HEK293 (cell line): ENCODE measurements around the gene ETV1.

ENCODE experiments used
- CTCF ChIA-PET: fragments of 350-600 bp; formaldehyde crosslinking; extraction: SDS; loops from one replicate; lab custom pipeline; 2021; ENCODE audit warnings: antibody characterized with exemption; lab: Yijun Ruan, JAX
- POLR2A ChIA-PET: fragments of 300-600 bp; formaldehyde crosslinking; extraction: SDS; loops from one replicate; lab custom pipeline; 2020; ENCODE audit warnings: antibody characterized with exemption, inconsistent platforms; lab: Yijun Ruan, JAX
- H3K27ac ChIP-seq: fragments of 200-500 bp; sonication (Bioruptor generic); 2 replicates; pipeline ENCODE4 v1.5.1; 2014; ENCODE audit warnings: low read depth, low read length, control low read depth, inconsistent platforms; ENCODE audit errors: extremely low read depth
- H3K36me3 ChIP-seq, 2 experiments: fragments of 200-500 bp in 1 of 2; sonication (Bioruptor generic) in 1 of 2; 1 replicate in 1 of 2; 2 replicates in 1 of 2; pipeline ENCODE4 v1.5.1; 2014 to 2017; ENCODE audit warnings: inconsistent platforms in 2 of 2, low read length in 2 of 2; ENCODE audit not compliant: control insufficient read depth in 2 of 2, insufficient read depth in 1 of 2
- H3K4me1 ChIP-seq: fragments of 200-500 bp; sonication (Bioruptor generic); 2 replicates; pipeline ENCODE4 v1.5.1; 2014; ENCODE audit warnings: mild to moderate bottlenecking, low read length, inconsistent platforms; ENCODE audit not compliant: control insufficient read depth, insufficient read depth
- H3K4me3 ChIP-seq: 2 replicates; pipeline ENCODE4 v1.5.1; 2011; ENCODE audit warnings: low read depth, mild to moderate bottlenecking, control low read depth, low read length, moderate library complexity
- H3K9me3 ChIP-seq: fragments of 200-500 bp; sonication (Bioruptor generic); 2 replicates; pipeline ENCODE4 v1.5.1; 2014; ENCODE audit warnings: low read depth, low read length, inconsistent platforms; ENCODE audit not compliant: control insufficient read depth, insufficient read depth
- GFI1B ChIP-seq: fragments of 450-650 bp; formaldehyde crosslinking; IDR thresholded peaks from 2 replicates; pipeline ENCODE4 v1.5.1; 2016; ENCODE audit warnings: missing biosample characterization, missing genetic modification characterization
- GLI4 ChIP-seq: fragments of 450-650 bp; formaldehyde crosslinking; IDR thresholded peaks from 2 replicates; pipeline ENCODE4 v1.5.1; 2016; ENCODE audit warnings: missing biosample characterization, missing genetic modification characterization
- KLF8 ChIP-seq: fragments of 450-650 bp; formaldehyde crosslinking; IDR thresholded peaks from 2 replicates; pipeline ENCODE4 v1.5.1; 2016; ENCODE audit warnings: missing biosample characterization, missing genetic modification characterization
- SALL2 ChIP-seq: fragments of 450-650 bp; formaldehyde crosslinking; IDR thresholded peaks from 2 replicates; pipeline ENCODE4 v1.5.0; 2017; ENCODE audit warnings: missing biosample characterization, mild to moderate bottlenecking, missing genetic modification characterization, borderline replicate concordance
- SETDB1 ChIP-seq: IDR thresholded peaks from one replicate; pipeline ENCODE4 v1.6.1; 2017; ENCODE audit warnings: mild to moderate bottlenecking, low read length, moderate library complexity, mixed read lengths; ENCODE audit not compliant: insufficient read length
- TCF7L2 ChIP-seq: IDR thresholded peaks from 2 replicates; pipeline ENCODE4 v1.6.1; 2011; ENCODE audit warnings: low read depth, mild to moderate bottlenecking, inconsistent platforms, low read length, moderate library complexity, borderline replicate concordance
- ZFP41 ChIP-seq: fragments of 450-650 bp; formaldehyde crosslinking; IDR thresholded peaks from 2 replicates; pipeline ENCODE4 v1.5.1; 2016; ENCODE audit warnings: missing biosample characterization, missing genetic modification characterization, borderline replicate concordance
- ZNF311 ChIP-seq: fragments of 450-650 bp; formaldehyde crosslinking; IDR thresholded peaks from 2 replicates; pipeline ENCODE4 v1.5.1; 2017; ENCODE audit warnings: missing biosample characterization, missing genetic modification characterization, borderline replicate concordance
- ZNF433 ChIP-seq: fragments of 450-650 bp; formaldehyde crosslinking; IDR thresholded peaks from 2 replicates; pipeline ENCODE4 v1.5.1; 2016; ENCODE audit warnings: missing biosample characterization, missing genetic modification characterization, low read depth
- ZNF510 ChIP-seq: fragments of 450-650 bp; formaldehyde crosslinking; IDR thresholded peaks from 2 replicates; pipeline ENCODE4 v1.5.1; 2018; ENCODE audit warnings: mild to moderate bottlenecking, missing genetic modification characterization, missing biosample characterization; ENCODE audit not compliant: insufficient replicate concordance
- ZNF561 ChIP-seq: fragments of 450-650 bp; IDR thresholded peaks from 2 replicates; pipeline ENCODE4 v1.5.1; 2018; ENCODE audit warnings: missing biosample characterization, missing genetic modification characterization, borderline replicate concordance
- ZNF626 ChIP-seq: fragments of 450-650 bp; sonication (Bioruptor Pico); formaldehyde crosslinking; IDR thresholded peaks from 2 replicates; pipeline ENCODE4 v1.5.1; 2018; ENCODE audit warnings: missing biosample characterization, missing genetic modification characterization, inconsistent platforms
- ZNF792 ChIP-seq: fragments of 450-650 bp; formaldehyde crosslinking; IDR thresholded peaks from 2 replicates; pipeline ENCODE4 v1.5.1; 2016; ENCODE audit warnings: missing biosample characterization, missing genetic modification characterization
- TF ChIP-seq, protein P1 (sequence below): fragments of 450-650 bp; formaldehyde crosslinking; IDR thresholded peaks from 2 replicates; pipeline ENCODE4 v1.5.1; 2017; ENCODE audit warnings: missing biosample characterization, missing genetic modification characterization
- TF ChIP-seq, protein P2 (sequence below): fragments of 450-650 bp; formaldehyde crosslinking; IDR thresholded peaks from 2 replicates; pipeline ENCODE4 v1.5.1; 2016; ENCODE audit warnings: missing biosample characterization, missing genetic modification characterization
- TF ChIP-seq, protein P3 (sequence below): IDR thresholded peaks from 2 replicates; pipeline ENCODE4 v1.6.1; 2011; ENCODE audit warnings: mild to moderate bottlenecking, low read depth, low read length, borderline replicate concordance
- TF ChIP-seq, protein P4 (sequence below): fragments of 450-650 bp; formaldehyde crosslinking; IDR thresholded peaks from 2 replicates; pipeline ENCODE4 v1.5.1; 2017; ENCODE audit warnings: missing biosample characterization, mild to moderate bottlenecking, missing genetic modification characterization, moderate library complexity
- TF ChIP-seq, protein P5 (sequence below): fragments of 450-650 bp; formaldehyde crosslinking; IDR thresholded peaks from 2 replicates; pipeline ENCODE4 v1.5.1; 2016; ENCODE audit warnings: missing biosample characterization, missing genetic modification characterization

ETV1 gene

DNA sequence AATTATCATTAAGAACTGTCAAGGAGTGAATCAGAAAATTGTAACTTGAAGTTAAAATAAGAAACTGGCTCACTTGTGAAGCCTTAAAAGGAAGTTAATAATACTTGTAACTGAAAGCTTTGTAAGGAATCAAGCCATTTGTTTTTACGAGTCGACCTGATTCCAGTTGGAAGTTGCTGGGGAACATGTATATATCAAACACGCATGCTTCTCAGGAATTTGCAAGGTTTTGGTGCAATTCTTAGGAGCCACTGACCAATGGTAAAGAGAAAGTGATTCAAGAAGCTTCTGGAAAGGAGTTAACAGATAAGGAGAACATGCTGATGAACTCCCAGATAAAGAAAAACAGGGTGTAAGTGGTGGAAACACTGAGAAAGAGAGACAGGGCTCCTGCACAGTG is 56.4 kb downstream of the ETV1 start (continued):
- TF ChIP-seq, protein P1, sequence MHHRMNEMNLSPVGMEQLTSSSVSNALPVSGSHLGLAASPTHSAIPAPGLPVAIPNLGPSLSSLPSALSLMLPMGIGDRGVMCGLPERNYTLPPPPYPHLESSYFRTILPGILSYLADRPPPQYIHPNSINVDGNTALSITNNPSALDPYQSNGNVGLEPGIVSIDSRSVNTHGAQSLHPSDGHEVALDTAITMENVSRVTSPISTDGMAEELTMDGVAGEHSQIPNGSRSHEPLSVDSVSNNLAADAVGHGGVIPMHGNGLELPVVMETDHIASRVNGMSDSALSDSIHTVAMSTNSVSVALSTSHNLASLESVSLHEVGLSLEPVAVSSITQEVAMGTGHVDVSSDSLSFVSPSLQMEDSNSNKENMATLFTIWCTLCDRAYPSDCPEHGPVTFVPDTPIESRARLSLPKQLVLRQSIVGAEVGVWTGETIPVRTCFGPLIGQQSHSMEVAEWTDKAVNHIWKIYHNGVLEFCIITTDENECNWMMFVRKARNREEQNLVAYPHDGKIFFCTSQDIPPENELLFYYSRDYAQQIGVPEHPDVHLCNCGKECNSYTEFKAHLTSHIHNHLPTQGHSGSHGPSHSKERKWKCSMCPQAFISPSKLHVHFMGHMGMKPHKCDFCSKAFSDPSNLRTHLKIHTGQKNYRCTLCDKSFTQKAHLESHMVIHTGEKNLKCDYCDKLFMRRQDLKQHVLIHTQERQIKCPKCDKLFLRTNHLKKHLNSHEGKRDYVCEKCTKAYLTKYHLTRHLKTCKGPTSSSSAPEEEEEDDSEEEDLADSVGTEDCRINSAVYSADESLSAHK (tag by site-specific recombination): no peak
- TF ChIP-seq, protein P2, sequence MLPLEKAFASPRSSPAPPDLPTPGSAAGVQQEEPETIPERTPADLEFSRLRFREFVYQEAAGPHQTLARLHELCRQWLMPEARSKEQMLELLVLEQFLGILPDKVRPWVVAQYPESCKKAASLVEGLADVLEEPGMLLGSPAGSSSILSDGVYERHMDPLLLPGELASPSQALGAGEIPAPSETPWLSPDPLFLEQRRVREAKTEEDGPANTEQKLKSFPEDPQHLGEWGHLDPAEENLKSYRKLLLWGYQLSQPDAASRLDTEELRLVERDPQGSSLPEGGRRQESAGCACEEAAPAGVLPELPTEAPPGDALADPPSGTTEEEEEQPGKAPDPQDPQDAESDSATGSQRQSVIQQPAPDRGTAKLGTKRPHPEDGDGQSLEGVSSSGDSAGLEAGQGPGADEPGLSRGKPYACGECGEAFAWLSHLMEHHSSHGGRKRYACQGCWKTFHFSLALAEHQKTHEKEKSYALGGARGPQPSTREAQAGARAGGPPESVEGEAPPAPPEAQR (tag by site-specific recombination): no peak
- TF ChIP-seq ZNF561 (tag by site-specific recombination): no peak
- TF ChIP-seq, all 188 proteins: peak for 0

DNA sequence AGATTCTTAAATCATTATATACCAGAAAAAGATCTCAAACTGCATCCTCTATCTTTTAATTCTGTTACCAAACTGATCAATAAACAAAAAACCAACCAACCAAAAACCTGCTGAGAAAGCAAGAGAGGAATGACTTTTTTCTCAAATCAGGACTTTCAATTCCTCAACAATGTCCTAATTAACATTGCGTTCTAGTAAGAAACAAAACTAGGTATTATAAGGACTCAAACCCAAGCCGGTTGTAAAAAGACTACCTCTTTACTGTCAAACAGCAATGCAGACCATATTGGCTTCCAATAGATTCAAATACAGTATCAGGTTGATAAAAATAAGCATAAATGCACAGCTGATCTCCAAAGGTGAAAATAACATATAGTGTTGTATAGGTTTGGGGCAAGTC is 57.3 kb downstream of the ETV1 start:
- ChIA-PET POLR2A (no interaction called here), CTCF (no interaction called here)
- no peak for TF ChIP-seq GFI1B (tag by site-specific recombination)
- no peak for TF ChIP-seq SETDB1
- TF ChIP-seq ZFP41 (tag by site-specific recombination): no peak
- TF ChIP-seq, protein P3, sequence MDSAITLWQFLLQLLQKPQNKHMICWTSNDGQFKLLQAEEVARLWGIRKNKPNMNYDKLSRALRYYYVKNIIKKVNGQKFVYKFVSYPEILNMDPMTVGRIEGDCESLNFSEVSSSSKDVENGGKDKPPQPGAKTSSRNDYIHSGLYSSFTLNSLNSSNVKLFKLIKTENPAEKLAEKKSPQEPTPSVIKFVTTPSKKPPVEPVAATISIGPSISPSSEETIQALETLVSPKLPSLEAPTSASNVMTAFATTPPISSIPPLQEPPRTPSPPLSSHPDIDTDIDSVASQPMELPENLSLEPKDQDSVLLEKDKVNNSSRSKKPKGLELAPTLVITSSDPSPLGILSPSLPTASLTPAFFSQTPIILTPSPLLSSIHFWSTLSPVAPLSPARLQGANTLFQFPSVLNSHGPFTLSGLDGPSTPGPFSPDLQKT: no peak
- Histone ChIP-seq H3K9me3 (no peaks in the 10 kb centered on the region), H3K36me3 (peaks cover 0 to 6% of the 10 kb centered on the region in 2 experiments; a peak in 2 of 3 replicates), H3K4me1 (no peaks in the 10 kb centered on the region), H3K4me3 (no peak overlapping the region), H3K27ac (no peak overlapping the region)

DNA sequence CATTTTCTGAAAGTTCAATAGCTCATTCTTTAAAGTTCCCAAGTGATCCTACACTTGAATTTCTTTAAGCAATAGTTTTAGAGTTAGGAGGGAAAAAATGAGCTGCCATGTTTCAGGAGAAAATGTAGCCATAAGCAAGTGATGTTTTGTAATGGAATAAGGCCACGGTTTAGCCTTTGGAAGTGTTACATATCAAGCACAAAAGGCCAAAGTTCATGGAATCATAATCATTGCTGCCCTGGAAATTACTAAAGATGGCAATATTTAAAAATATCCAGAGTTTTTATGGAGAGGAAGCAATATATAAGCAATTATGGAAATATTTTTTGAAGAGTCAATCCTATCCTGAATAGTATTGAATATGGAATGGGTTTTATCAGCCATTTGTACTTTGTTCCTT is 68.4 kb downstream of the ETV1 start:
- CTCF ChIA-PET: interaction anchor here (1.2 kb wide), 1 partner anchor 62 kb away, joined by 3 read pairs; no protein-coding TSS in a partner anchor
- POLR2A ChIA-PET: interaction anchor here (0.5 kb wide), 1 partner anchor 68 kb away, joined by 4 read pairs; the partner anchor contains the start of gene ETV1
- Histone ChIP-seq H3K4me1 (peaks cover 8% of the 10 kb centered on the region; the same call in 1 of the 2 replicates), H3K27ac (no peak overlapping the region), H3K4me3 (no peak overlapping the region), H3K36me3 (no peaks in the 10 kb centered on the region), H3K9me3 (no peaks in the 10 kb centered on the region)
- TF ChIP-seq KLF8 (tag by site-specific recombination) (no peak), GLI4 (no peak), ZNF311 (tag by site-specific recombination) (no peak), TCF7L2 (no peak), SALL2 (tag by site-specific recombination) (no peak), ZNF626 (tag by site-specific recombination) (no peak), GFI1B (tag by site-specific recombination) (no peak), ZNF510 (tag by site-specific recombination) (no peak), ZNF792 (no peak), ZNF433 (no peak)
- TF ChIP-seq, protein P1 (tag by site-specific recombination): no peak
- TF ChIP-seq, protein P4, sequence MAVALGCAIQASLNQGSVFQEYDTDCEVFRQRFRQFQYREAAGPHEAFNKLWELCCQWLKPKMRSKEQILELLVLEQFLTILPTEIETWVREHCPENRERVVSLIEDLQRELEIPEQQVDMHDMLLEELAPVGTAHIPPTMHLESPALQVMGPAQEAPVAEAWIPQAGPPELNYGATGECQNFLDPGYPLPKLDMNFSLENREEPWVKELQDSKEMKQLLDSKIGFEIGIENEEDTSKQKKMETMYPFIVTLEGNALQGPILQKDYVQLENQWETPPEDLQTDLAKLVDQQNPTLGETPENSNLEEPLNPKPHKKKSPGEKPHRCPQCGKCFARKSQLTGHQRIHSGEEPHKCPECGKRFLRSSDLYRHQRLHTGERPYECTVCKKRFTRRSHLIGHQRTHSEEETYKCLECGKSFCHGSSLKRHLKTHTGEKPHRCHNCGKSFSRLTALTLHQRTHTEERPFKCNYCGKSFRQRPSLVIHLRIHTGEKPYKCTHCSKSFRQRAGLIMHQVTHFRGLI: no peak
- TF ChIP-seq, protein P5, sequence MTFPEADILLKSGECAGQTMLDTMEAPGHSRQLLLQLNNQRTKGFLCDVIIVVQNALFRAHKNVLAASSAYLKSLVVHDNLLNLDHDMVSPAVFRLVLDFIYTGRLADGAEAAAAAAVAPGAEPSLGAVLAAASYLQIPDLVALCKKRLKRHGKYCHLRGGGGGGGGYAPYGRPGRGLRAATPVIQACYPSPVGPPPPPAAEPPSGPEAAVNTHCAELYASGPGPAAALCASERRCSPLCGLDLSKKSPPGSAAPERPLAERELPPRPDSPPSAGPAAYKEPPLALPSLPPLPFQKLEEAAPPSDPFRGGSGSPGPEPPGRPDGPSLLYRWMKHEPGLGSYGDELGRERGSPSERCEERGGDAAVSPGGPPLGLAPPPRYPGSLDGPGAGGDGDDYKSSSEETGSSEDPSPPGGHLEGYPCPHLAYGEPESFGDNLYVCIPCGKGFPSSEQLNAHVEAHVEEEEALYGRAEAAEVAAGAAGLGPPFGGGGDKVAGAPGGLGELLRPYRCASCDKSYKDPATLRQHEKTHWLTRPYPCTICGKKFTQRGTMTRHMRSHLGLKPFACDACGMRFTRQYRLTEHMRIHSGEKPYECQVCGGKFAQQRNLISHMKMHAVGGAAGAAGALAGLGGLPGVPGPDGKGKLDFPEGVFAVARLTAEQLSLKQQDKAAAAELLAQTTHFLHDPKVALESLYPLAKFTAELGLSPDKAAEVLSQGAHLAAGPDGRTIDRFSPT: no peak
